Measurements from ENCODE around the gene OCLN. TPM values are rescaled to one million over a fixed set of nuclear protein-coding genes. Genes with fewer than 3 reads are reported as not detected.
"Not testable (repeated sequence)": the region's sequence is repeated elsewhere in the genome, so short reads cannot be mapped to it uniquely, and the experiment has no call there.

The OCLN gene, protein sequence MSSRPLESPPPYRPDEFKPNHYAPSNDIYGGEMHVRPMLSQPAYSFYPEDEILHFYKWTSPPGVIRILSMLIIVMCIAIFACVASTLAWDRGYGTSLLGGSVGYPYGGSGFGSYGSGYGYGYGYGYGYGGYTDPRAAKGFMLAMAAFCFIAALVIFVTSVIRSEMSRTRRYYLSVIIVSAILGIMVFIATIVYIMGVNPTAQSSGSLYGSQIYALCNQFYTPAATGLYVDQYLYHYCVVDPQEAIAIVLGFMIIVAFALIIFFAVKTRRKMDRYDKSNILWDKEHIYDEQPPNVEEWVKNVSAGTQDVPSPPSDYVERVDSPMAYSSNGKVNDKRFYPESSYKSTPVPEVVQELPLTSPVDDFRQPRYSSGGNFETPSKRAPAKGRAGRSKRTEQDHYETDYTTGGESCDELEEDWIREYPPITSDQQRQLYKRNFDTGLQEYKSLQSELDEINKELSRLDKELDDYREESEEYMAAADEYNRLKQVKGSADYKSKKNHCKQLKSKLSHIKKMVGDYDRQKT
- total RNA-seq = 27.3 TPM

DNA sequence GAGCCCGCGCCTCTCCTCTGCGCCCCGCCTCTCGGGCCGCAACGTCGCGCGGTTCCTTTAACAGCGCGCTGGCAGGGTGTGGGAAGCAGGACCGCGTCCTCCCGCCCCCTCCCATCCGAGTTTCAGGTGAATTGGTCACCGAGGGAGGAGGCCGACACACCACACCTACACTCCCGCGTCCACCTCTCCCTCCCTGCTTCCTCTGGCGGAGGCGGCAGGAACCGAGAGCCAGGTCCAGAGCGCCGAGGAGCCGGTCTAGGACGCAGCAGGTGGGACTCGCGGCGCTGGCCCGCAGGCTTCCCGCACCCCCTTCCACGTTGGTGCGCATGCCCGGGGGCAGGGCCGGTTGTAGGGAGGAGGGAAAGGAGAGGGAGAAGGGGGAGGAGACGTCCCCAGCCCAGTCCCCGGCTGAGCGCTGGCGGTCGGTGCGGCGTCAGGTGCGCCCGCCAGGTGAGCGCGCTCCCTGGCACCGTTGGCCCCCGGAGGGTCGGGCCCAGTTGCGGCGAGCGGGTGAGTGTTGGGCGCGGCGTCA lies at the start of gene OCLN:
TSS of gene OCLN (plus strand) at position 400 of the 532 bp plus-strand sequence. CDS start 11,455 bp downstream, outside the sequence.
- ATAC-seq = peak; percentile 85

DNA sequence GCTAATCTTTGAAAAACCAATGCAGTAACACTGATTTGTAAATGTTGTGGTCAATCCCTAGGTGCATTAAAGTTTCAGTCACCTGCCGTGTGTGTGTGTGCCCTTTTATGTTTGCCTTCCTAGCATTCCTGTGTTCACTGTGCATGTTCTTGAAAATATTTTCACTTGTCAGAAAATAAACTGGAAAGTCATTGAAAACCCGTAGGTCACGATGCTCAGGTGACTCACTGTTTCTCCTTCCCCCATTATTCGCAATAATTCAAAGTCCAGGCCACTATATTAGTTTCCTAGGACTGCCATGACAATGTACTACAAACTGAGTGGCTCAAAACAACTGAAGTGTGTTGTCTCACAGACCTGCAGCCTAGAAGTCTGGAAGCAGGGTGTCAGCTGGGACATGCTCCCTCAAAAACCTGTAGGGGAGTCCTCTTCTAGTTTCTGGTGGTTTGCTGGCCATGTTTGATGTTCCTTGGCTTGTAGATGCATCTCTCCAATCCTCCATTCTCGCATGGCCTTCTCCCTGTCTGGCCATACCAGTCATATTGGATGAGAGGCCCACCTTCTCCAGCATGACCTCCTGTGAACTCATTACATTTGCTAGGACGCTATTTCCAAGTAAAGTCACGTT lies 48.3 kb upstream of the OCLN start:
- DNase-seq (ENCODE audit: low spot score) (no peak), ATAC-seq (peak; percentile 89)

More for the DNA sequence above, at the start of gene OCLN:
- peak; percentile 88 for DNase-seq (ENCODE audit: low spot score)

DNA sequence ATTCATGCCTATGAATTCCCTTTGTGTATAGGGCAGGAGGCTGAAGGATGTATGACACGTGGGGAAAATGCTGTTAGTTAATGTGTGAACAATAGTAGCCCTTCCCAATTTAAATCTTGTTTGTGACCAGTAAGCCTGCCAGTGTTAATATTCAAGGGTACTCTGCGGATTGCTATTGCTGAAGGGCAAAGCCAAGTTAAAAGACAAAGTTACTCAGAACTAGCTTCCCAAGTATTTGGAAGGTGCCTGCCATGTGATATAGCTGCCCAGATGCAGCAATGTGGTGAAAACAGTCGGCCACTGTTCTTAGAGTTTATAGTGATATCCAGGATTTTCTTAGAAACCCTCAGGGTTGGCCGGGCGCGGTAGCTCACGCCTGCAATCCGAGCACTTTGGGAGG lies 43.1 kb upstream of the OCLN start:
- ATAC-seq = no peak
- no peak for DNase-seq (ENCODE audit: low spot score)

DNA sequence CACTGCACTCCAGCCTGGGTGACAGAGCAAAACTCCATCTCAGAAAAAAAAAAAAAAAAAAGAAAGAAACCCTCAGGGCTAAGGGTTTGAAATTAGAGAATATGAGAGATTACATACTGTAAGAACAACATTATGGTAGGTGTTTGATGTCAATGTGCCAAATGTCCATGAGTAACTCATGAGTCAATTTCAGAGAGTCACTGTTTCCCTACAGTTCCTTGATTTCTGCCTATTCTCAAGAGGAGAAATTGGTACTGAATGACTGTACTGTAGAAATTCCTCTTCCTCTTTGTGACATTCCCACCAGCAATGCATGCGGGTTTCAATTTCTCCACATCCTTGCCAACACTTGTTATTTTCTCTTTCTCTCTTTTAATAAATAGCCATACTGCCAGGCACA lies 42.5 kb upstream of the OCLN start:
- ATAC-seq = no peak
- no peak for DNase-seq (ENCODE audit: low spot score)

DNA sequence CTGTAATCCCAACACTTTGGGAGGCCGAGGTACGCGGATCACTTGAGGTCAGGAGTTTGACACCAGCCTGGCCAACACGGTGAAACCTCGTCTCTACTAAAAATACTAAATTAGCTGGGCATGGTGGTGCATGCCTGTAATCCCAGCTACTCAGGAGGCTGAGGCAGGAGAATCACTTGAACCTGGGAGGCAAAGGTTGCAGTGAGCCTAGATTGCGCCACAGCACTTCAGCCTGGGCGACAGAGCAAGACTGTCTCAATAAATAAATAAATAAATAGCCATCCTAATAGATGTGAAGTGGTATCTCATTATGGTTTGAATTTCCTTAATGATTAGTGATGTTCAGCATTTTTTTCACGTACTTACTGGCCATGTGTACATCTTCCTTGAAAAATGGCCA lies 42.1 kb upstream of the OCLN start:
- not testable (repeated sequence) for ATAC-seq
- DNase-seq (ENCODE audit: low spot score) = peak; percentile 54

DNA sequence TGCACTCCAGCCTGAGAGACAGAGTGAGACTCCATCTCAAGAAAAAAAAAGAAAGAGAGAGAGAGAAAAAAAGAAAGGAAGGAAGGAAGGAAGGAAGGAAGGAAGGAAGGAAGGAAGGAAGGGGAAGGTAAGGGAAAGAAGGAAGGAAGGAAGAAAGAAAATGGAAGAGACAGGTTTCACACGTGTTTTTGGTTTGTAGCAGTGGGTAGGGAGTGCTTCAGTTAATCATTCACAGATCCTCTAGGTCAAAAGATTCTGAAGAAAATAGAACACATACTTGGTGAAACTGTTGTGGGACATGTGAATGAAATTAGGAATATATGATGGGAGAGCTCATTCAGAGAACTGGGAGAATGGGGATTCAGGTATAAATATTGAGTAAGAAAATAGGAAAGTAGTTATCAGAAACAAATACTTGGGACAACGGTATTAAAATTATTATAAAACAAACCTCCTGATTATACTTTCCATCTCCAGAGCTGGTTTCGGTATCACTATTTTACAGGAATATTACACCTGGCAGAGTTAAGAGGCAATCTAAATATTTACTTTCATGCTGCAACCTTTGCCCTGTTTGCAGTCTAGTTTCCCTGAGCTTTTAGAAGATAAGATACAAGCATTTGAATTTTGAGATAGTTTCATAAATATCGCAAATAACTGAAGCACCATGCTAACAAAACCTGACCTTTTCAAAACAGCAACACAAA lies 40.5 kb upstream of the OCLN start:
- DNase-seq (ENCODE audit: low spot score) (no peak), ATAC-seq (peak; percentile 68)

DNA sequence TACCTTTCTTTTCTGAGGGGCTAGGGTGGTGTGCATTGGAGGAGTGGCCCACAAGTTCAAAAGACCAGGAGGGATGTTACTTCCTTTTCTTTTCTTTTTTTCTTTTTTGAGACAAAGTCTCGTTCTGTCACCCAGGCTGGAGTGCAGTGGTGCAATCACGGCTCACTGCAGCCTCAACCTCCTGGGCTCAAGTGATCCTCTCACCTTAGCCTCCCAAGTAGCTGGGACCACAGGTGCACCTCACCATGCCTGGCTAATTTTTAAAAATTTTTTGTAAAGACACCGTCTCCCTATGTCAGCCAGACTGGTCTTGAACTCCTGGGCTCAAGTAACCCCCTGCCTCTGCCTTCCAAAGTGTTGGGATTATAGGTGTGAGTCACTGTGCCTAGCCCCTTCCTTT lies 39.1 kb upstream of the OCLN start:
- ATAC-seq; DNase-seq (ENCODE audit: low spot score): not testable (repeated sequence)

DNA sequence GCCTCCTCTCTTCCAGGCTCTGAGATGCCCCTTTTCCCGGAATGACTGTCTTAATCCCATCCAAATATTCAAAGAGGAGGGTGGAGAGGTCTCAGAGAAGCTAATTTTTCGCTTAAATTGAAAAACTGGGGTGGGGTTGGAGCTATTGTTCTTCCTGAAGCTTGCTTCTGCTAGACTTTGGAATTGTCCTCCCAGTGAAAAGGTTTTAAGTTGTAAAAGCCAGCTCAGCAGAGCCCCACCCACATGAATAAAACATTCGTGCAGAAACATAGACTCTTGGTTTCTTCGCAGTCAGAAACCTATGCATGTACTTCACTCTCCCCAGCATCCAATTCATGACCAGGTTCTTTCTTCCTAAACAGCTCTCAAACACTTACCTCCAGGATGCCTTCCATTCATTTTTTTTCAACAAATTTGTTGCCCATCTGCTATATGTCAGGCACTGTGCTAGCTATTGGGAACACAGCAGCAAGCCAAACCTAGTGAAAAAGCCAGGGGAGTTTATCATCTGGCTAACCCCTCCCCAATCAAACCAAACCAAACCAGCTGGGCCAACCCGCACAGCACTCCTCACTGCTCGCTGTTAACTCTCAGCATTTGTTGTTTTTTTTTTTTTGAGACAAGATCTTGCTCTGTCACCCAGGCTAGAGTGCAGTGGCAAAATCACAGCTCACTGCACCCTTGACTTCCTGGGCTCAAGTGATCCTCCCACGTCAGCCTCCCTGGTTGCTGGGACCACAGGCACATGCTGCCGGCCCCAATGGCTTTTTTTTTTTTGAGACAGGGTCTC lies 37.9 kb upstream of the OCLN start:
- ATAC-seq (peak; percentile 69), DNase-seq (ENCODE audit: low spot score) (peak; percentile 58)

DNA sequence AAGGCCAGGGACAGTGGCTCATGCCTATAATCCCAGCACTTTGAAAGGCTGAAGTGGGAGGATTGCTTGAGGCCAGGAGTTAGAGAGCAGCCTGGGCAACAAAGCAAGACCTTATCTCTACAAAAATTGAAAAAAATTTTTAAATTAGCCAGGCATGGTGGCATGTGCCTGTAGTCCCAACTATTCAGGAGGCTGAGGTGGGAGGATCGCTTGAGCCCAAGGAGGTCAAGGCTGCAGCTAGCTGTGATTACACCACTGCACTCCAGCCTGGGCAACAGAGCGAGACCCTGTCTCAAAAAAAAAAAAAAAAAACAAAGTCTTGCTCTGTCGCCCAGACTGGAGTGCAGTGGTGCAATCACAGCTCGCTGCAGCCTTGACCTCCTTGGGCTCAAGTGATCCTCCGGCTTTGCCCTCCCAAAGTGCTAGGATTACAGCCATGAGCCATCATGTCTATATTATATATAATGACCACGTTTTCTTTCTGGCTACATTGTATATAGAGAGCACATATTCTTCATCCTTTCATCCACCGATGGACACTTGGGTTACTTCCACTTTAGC lies 37.1 kb upstream of the OCLN start:
- ATAC-seq = peak; percentile 5
- not testable (repeated sequence) for DNase-seq (ENCODE audit: low spot score)

DNA sequence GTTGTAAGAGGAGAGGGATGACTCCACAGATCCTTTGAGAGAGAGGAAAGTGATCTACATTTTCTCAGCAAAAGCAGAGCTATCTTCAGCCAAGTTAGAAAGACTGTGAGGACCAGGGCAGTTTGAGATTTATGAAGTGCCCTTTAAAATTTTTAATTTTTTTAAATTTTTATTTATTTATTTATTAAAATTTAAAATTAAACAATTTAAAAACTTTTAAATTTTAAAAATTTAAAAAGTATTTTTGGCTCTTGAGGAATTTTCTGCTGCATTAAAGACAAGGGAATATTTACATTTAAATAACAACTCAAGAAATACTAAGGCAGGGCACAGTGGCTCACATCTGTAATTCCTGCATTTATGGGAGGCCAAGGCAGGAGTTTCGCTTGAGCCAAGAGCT lies 30.4 kb upstream of the OCLN start:
- no peak for ATAC-seq

DNA sequence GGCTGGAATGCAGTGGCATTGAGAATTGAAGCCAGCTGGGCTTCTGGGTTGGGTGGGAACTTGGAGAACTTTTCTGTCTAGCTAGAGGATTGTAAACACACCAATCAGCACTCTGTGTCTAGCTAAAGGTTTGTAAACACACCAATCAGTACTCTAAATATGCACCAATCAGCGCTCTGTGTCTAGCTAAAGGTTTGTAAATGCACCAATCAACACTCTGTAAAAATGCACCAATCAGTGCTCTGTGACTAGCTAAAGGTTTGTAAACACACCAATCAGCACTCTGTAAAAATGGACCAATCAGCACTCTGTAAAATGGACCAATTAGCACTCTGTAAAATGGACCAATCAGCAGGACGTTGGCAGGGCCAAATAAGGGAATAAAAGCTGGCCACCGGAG lies 26.2 kb upstream of the OCLN start:
- DNase-seq (ENCODE audit: low spot score); ATAC-seq: not testable (repeated sequence)

More for the DNA sequence above, 30.4 kb upstream of the OCLN start:
- DNase-seq (ENCODE audit: low spot score) = no peak

DNA sequence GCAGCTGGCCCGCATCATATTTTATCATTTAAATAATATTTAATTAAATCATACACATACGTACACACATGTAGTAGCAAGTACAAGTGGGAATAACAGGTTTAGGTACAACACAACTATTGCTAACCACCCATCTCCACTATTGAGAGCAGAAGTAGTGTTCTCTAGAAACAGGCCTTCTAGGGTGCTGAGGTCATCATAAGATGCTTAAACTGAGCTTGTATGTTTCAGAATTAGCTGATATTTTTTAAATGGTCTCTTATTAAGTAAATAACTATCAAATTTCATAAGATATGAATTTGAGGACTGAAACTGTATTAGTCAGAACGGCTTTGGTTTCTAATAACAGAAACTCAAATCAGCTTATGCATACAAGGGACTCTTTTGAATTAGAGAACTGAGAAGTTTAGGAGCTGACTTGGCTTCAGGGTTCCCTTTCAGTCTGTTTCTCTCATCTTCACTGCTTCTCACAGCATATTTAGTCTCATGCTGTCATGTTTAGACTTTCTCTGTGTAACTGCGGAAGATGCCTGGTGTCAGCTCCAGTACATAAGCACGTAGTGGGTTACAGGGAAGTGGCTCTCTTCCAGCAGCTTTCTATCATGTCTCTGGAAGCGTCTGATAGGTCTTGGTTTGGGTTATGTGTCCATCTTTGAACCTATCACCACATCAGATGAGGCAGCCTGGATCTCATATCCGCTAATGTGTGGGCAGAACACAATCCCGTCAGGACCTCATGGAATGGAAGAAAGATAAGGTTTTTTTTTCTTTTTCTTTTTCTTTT lies 25.0 kb upstream of the OCLN start:
- ATAC-seq (no peak), DNase-seq (ENCODE audit: low spot score) (no peak)

DNA sequence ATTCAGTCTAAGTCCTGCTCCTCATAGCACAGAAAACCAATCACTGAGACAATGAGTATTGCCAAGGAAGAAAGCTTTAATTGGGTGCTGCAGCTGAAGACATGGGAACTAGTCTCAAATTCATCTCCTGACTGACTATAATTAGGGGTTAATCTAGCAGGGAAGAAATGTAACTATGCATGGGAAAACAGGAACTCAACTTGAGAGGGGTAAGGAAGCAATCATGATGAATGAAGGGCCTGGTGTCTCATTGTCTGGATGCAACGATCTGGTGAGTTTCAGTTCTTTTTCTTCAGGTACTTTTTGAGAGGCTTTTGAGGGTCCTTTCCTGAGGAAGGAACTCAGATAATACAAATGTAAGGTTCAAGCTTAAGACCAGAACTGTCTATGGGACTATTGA lies 24.0 kb upstream of the OCLN start:
- ATAC-seq = no peak
- no peak for DNase-seq (ENCODE audit: low spot score)

DNA sequence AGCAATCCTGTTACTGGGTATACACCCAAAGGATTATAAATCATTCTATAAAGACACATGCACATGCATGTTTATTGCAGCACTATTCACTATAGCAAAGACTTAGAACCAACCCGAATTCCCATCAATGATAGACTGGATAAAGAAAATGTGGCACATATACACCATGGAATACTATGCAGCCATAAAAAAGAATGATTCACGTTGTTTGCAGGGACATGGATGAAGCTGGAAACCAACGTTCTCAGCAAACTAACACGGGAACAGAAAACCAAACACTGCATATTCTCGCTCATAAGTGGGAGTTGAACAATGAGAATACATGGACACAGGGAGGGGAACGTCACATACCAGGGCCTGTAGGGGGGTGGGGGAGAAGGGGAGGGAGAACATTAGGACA lies 21.1 kb upstream of the OCLN start:
- peak; percentile 6 for DNase-seq (ENCODE audit: low spot score)
- ATAC-seq = not testable (repeated sequence)

DNA sequence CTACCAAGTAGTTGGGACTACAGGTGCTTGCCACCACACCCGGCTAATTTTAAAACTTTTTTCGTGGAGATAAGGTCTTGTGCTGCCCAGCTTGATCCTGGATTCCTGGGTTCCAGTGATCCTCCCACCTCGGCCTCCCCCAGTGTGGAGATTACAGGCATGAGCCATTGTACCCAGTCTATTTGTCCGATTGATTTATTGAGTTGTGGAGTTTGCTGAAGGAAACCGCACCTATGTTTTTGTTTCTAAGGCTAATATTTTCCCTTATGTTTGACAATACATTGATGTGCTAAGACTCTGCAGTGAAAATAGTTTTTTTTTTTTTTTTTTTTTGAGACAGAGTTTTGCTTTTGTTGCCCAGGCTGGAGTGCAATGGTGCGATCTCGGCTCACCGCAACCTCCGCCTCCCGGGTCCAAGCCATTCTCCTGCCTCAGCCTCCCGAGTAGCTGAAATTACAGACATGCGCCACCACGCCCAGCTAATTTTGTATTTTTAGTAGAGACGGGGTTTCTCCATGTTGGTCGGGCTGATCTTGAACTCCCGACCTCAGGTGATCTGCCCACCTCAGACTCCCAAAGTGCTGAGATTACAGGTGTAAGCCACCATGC lies 20.0 kb upstream of the OCLN start:
- ATAC-seq = not testable (repeated sequence)
- DNase-seq (ENCODE audit: low spot score) = peak; percentile 5

DNA sequence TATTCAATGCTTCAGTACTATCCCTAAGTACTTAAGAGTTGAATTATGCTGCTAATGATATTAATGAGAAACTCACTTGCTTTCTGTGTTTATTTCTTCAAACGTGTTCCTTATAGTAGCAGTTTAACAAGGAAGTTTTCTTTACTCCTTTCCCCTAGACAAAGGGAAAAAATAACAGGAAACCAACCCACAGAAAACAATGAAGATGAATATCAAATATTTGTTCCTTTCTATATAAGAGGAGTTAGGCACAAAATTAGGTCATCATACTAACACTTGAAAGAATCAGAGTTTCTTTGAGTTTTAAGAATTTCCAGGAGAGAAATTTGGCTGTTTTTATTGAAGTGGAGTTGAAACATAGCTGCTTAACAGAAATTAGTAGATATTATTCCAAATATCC lies 15.4 kb upstream of the OCLN start:
- DNase-seq (ENCODE audit: low spot score) (no peak), ATAC-seq (no peak)

DNA sequence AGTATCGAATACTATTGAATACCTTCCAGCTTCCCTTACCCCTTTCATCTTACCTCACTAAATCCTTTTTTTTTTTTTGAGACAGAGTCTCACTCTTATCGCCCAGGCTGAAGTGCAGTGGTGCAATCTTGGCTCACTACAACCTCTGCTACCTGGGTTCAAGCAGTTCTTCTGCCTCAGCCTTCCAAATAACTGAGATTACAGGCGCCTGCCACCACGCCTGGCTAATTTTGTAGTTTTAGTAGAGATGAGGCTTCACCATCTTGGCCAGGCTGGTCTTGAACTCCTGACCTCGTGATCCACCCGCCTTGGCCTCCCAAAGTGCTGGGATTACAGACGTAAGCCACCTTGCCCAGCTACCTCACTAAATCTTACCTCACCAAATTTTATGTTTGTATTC lies 14.3 kb upstream of the OCLN start:
- peak; percentile 1 for DNase-seq (ENCODE audit: low spot score)
- ATAC-seq = not testable (repeated sequence)

DNA sequence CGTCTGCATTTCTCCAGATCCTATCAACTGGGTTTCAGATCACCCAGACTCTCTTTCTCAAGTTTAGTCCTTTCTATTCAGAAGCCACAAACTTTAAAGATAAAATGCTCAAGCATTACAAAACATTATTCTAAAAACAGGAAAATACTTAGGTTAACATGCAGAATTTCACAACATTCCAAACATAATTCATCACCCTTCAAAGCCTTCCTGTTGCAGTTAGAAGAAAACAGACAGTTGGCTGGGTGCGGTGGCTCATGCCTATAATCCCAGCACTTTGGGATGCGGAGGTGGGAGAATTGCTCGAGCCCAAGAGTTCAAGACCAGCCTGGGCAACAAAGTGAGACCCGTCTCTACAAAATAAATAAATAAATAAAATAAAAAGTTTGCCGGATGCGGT lies 7.7 kb upstream of the OCLN start:
- DNase-seq (ENCODE audit: low spot score) = no peak
- no peak for ATAC-seq

DNA sequence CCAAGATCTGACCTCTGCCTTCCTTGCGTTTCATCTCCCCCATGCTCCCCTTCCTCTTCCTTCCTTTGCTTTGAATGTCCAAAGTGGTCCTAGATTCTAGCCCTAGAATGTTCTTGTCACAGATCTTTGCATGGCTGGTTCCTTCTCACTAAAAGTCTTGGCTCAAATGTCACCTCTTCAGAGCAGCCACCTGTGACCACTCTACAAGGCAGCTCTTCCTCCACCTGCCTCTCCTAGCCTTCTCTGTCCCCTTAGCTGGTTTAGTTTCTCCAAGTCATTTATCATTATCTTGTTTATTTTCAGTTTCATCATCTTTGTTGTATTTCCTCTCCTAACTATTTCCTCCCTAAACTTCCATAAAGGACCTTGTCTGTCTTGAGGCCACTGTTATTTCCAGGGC lies 7.1 kb upstream of the OCLN start:
- ATAC-seq (no peak), DNase-seq (ENCODE audit: low spot score) (no peak)

Measured in left lobe of liver (tissue), 2 donors.